IMR-90 (cell line): ENCODE data around the gene CCDC33. TPM values are rescaled to one million over a fixed set of nuclear protein-coding genes. Genes with fewer than 3 reads are reported as not detected.

ENCODE experiments used
- ATAC-seq: fragments of 200-7000 bp; cut with Tn5 transposase; 2 replicates; pipeline ENCODE4 v1.9.1; 2020; ENCODE audit warnings: low read depth, mild to moderate bottlenecking, moderate library complexity
- BruUV-seq: library from RNA; stranded (reverse); fragments of 400-500 nt; replicated peaks from 2 replicates; lab custom pipeline; 2021; lab: Mats Ljungman, UMichigan
- CTCF ChIA-PET: fragments of 300-600 bp; formaldehyde crosslinking; extraction: SDS; loops from one replicate; lab custom pipeline; 2021; ENCODE audit warnings: antibody characterized with exemption; lab: Yijun Ruan, JAX
- POLR2A ChIA-PET: fragments of 300-600 bp; sonication (Branson Sonifier 250); formaldehyde crosslinking; loops from one replicate; lab custom pipeline; 2022; ENCODE audit warnings: antibody characterized with exemption; ENCODE audit not compliant: unreplicated experiment; lab: Charles Lee
- DNase-seq: peaks from one replicate; pipeline ENCODE4 v3.0.0; 2013
- H2AFZ ChIP-seq: replicated peaks from 2 replicates; pipeline ENCODE3; 2013; ENCODE audit warnings: low read length, mild to moderate bottlenecking; ENCODE audit not compliant: poor library complexity
- H2AK5ac ChIP-seq: 2 replicates; pipeline ENCODE4 v1.6.1; 2013; ENCODE audit warnings: low read depth, low read length, inconsistent platforms
- H2AK9ac ChIP-seq: replicated peaks from 2 replicates; pipeline ENCODE3; 2013; ENCODE audit warnings: mild to moderate bottlenecking, low read depth, low read length, moderate library complexity; ENCODE audit not compliant: poor library complexity
- H2BK120ac ChIP-seq: 2 replicates; pipeline ENCODE4 v1.6.1; 2013; ENCODE audit warnings: low read depth, low read length, inconsistent platforms
- H2BK15ac ChIP-seq: 3 replicates; pipeline ENCODE4 v1.6.1; 2013; ENCODE audit warnings: low read depth, low read length, inconsistent platforms
- H2BK20ac ChIP-seq: 2 replicates; pipeline ENCODE4 v1.6.1; 2013; ENCODE audit warnings: low read depth, mild to moderate bottlenecking, inconsistent platforms, low read length, moderate library complexity
- H2BK5ac ChIP-seq: 2 replicates; pipeline ENCODE4 v1.6.1; 2013; ENCODE audit warnings: mild to moderate bottlenecking, low read depth, low read length, inconsistent platforms; ENCODE audit not compliant: poor library complexity, severe bottlenecking
- H3K14ac ChIP-seq: replicated peaks from 2 replicates; pipeline ENCODE4 v1.6.1; 2013; ENCODE audit warnings: low read depth, low read length, inconsistent platforms
- H3K18ac ChIP-seq: 2 replicates; pipeline ENCODE4 v1.6.1; 2013; ENCODE audit warnings: low read depth, low read length, control low read depth
- H3K23ac ChIP-seq: 2 replicates; pipeline ENCODE4 v1.6.1; 2013; ENCODE audit warnings: low read depth, low read length, inconsistent platforms
- H3K27ac ChIP-seq: 2 replicates; pipeline ENCODE4 v1.5.1; 2013; ENCODE audit warnings: mild to moderate bottlenecking, control low read depth, low read length; ENCODE audit not compliant: insufficient read depth
- H3K27me3 ChIP-seq: 2 replicates; pipeline ENCODE4 v1.6.1; 2013; ENCODE audit warnings: low read length; ENCODE audit not compliant: control insufficient read depth, insufficient read depth
- H3K36me3 ChIP-seq: 2 replicates; pipeline ENCODE4 v1.6.1; 2013; ENCODE audit warnings: low read length, mixed read lengths; ENCODE audit not compliant: control insufficient read depth, insufficient read depth
- H3K4ac ChIP-seq: 2 replicates; pipeline ENCODE4 v1.6.1; 2013; ENCODE audit warnings: low read depth, low read length, inconsistent platforms
- H3K4me1 ChIP-seq: 2 replicates; pipeline ENCODE4 v1.6.1; 2013; ENCODE audit warnings: low read length, mixed read lengths; ENCODE audit not compliant: control insufficient read depth, insufficient read depth
- H3K4me2 ChIP-seq: 2 replicates; pipeline ENCODE4 v1.6.1; 2013; ENCODE audit warnings: low read depth, mild to moderate bottlenecking, control low read depth, low read length, moderate library complexity
- H3K4me3 ChIP-seq: 2 replicates; pipeline ENCODE4 v1.5.1; 2013; ENCODE audit warnings: low read depth, mild to moderate bottlenecking, control low read depth, low read length, moderate library complexity; ENCODE audit not compliant: insufficient read depth
- H3K56ac ChIP-seq: 2 replicates; pipeline ENCODE4 v1.6.1; 2013; ENCODE audit warnings: low read length, inconsistent platforms; ENCODE audit not compliant: insufficient read depth; ENCODE audit errors: extremely low read depth
- H3K79me1 ChIP-seq, 2 experiments: 2 replicates each; pipeline ENCODE4 v1.6.1; 2013; ENCODE audit warnings: low read length in 2 of 2, inconsistent platforms in 1 of 2, low read depth in 1 of 2
- H3K9ac ChIP-seq: 2 replicates; pipeline ENCODE4 v1.6.1; 2013; ENCODE audit warnings: low read depth, low read length, control low read depth
- H3K9me1 ChIP-seq: 2 replicates; pipeline ENCODE4 v1.6.1; 2013; ENCODE audit warnings: low read length, inconsistent platforms; ENCODE audit not compliant: insufficient read depth
- H3K9me3 ChIP-seq: 2 replicates; pipeline ENCODE4 v1.6.1; 2013; ENCODE audit warnings: low read length; ENCODE audit not compliant: control insufficient read depth, insufficient read depth
- H4K20me1 ChIP-seq: 2 replicates; pipeline ENCODE4 v1.6.1; 2013; ENCODE audit warnings: low read length, inconsistent platforms; ENCODE audit not compliant: insufficient read depth
- H4K5ac ChIP-seq: 2 replicates; pipeline ENCODE4 v1.6.1; 2013; ENCODE audit warnings: mild to moderate bottlenecking, low read depth, low read length, control low read depth
- H4K8ac ChIP-seq, 2 experiments: 2 replicates each; pipeline ENCODE4 v1.6.1; 2013; ENCODE audit warnings: low read depth in 2 of 2, low read length in 2 of 2, control low read depth in 1 of 2, inconsistent platforms in 1 of 2
- H4K91ac ChIP-seq: 2 replicates; pipeline ENCODE4 v1.6.1; 2013; ENCODE audit warnings: low read depth, low read length, inconsistent platforms; ENCODE audit not compliant: insufficient read depth
- BHLHE40 ChIP-seq: fragments of 150-350 bp; IDR thresholded peaks from 2 replicates; pipeline ENCODE4 v1.6.1; 2016; ENCODE audit warnings: mild to moderate bottlenecking, low read depth, low read length
- CEBPB ChIP-seq: IDR thresholded peaks from 2 replicates; pipeline ENCODE4 v1.6.1; 2012; ENCODE audit warnings: low read depth, low read length, improper control_type of control experiment
- CHD1 ChIP-seq: IDR thresholded peaks from 2 replicates; pipeline ENCODE4 v1.6.1; 2012; ENCODE audit warnings: low read depth, low read length, improper control_type of control experiment
- ELK1 ChIP-seq: fragments of 150-350 bp; IDR thresholded peaks from 2 replicates; pipeline ENCODE4 v1.6.1; 2016; ENCODE audit warnings: low read depth, mild to moderate bottlenecking, low read length, moderate library complexity, borderline replicate concordance
- FOS ChIP-seq: fragments of 150-350 bp; IDR thresholded peaks from 2 replicates; pipeline ENCODE4 v1.6.1; 2016; ENCODE audit warnings: low read depth, low read length
- MAFK ChIP-seq: IDR thresholded peaks from 2 replicates; pipeline ENCODE4 v1.6.1; 2012; ENCODE audit warnings: low read depth, low read length, improper control_type of control experiment
- MAZ ChIP-seq: IDR thresholded peaks from 2 replicates; pipeline ENCODE4 v1.6.1; 2012; ENCODE audit warnings: low read depth, mild to moderate bottlenecking, low read length, improper control_type of control experiment, moderate library complexity, borderline replicate concordance
- MXI1 ChIP-seq: IDR thresholded peaks from 2 replicates; pipeline ENCODE4 v1.6.1; 2012; ENCODE audit warnings: low read depth, mild to moderate bottlenecking, low read length, moderate library complexity, borderline replicate concordance
- NFE2L2 ChIP-seq: fragments of 150-350 bp; IDR thresholded peaks from 2 replicates; pipeline ENCODE4 v1.6.1; 2016; ENCODE audit warnings: low read depth, mild to moderate bottlenecking, low read length
- POLR2A ChIP-seq: IDR thresholded peaks from 2 replicates; pipeline ENCODE4 v1.6.1; 2012; ENCODE audit warnings: mild to moderate bottlenecking, low read depth, low read length
- RAD21 ChIP-seq: IDR thresholded peaks from 2 replicates; pipeline ENCODE4 v1.6.1; 2012; ENCODE audit warnings: low read length, improper control_type of control experiment
- RCOR1 ChIP-seq: IDR thresholded peaks from 2 replicates; pipeline ENCODE4 v1.6.1; 2012; ENCODE audit warnings: mild to moderate bottlenecking, low read length, improper control_type of control experiment; ENCODE audit not compliant: insufficient replicate concordance
- RFX5 ChIP-seq: IDR thresholded peaks from 2 replicates; pipeline ENCODE4 v1.8.0; 2012; ENCODE audit warnings: low read depth, mild to moderate bottlenecking, low read length, moderate library complexity
- SMC3 ChIP-seq: fragments of 150-350 bp; IDR thresholded peaks from 2 replicates; pipeline ENCODE4 v1.6.1; 2016; ENCODE audit warnings: low read depth, mild to moderate bottlenecking, antibody characterized with exemption, low read length, moderate library complexity
- USF2 ChIP-seq: fragments of 150-350 bp; IDR thresholded peaks from 2 replicates; pipeline ENCODE4 v1.6.1; 2017; ENCODE audit warnings: mild to moderate bottlenecking, antibody characterized with exemption, low read length, low read depth
- WGBS, 2 experiments: methylation state at CpG; one replicate each; pipeline versions ENCODE4 v1.1.5 to v1.1.7; 2013; ENCODE audit warnings: missing lambda C conversion rate in 2 of 2; ENCODE audit not compliant: insufficient read length in 1 of 2; ENCODE audit errors: extremely low coverage in 2 of 2; 5-methylcytosine and 5-hydroxymethylcytosine counted together
- dilution Hi-C: fragments of 300-500 bp; cut with HindIII; formaldehyde crosslinking; loops from one replicate; pipeline ENCODE4 v1.14.3; 2018; ENCODE audit warnings: low sequenced_read_pairs; ENCODE audit not compliant: unreplicated experiment
- in situ Hi-C: fragments of 300-500 bp; cut with MboI; formaldehyde crosslinking; loops from 3 replicates; pipeline ENCODE4 v1.14.3; 2019; ENCODE audit warnings: low sequenced_read_pairs, inconsistent platforms, mixed read lengths
- intact Hi-C: fragments of 100-400 bp; cut with micrococcal nuclease; formaldehyde crosslinking; loops from 2 replicates; pipeline ENCODE4 v1.10.0; 2022
- polyA plus RNA-seq, 3 experiments: library from polyadenylated mRNA; depleted of rRNA; stranded (reverse); fragments of >200 nt; gene quantifications; 2 replicates each; pipeline ENCODE4 v1.2.3, GENCODE V29; 2012; ENCODE audit warnings: low replicate concordance in 1 of 3
- total RNA-seq: library from RNA; depleted of rRNA; stranded (reverse); fragments of >200 nt; gene quantifications from 2 replicates; pipeline ENCODE4 v1.2.3, GENCODE V29; 2012
- TF ChIP-seq, protein P1 (sequence below): conservative IDR thresholded peaks from 2 replicates; pipeline ENCODE4 v1.5.1; 2012; ENCODE audit warnings: mild to moderate bottlenecking, low read depth, low read length, improper control_type of control experiment

Gene CCDC33
- total and polyA plus RNA-seq, 2 of the 4 experiments (the other 2 are of a cell fraction): not detected

DNA sequence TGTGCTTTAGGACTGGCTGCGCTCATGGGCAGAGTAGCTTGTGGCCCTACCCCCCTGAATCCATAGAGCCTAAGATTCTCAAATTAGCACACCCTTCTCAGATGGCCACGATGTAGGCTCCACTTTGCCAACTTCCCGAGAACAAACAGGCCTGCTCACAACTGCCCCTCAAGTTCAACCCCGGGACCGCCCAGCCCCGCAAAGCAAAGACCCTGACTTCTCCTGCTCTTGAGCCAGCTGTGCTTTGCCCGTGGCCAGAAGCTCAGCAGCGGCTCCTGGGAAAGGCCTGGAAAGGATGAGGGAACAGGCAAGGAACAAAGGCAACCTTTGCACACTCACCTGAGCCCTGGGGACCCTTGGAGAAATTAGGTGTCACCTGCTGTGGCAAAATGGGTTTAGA lies 99.3 kb downstream of the CCDC33 start:
- intact Hi-C loops (no loop called here), in situ Hi-C loops (no loop called here), dilution Hi-C loops (no loop called here)
- no peak overlapping the region for H3K4me2 ChIP-seq
- CTCF ChIA-PET: no interaction called here
- no peak overlapping the region for H4K5ac ChIP-seq
- no peak overlapping the region for H3K14ac ChIP-seq
- peaks cover 16% of the 10 kb centered on the region; the same call in 1 of the 2 replicates for H3K9me1 ChIP-seq
- 93% methylated on average over 3 of the region's 8 CpGs; no CpG with 5 or more reads in 1 of the 2 experiments for WGBS, 2 experiments
- H4K8ac ChIP-seq: no peak overlapping the region
- BruUV-seq: no TSS peak
- DNase-seq (no peak), ATAC-seq (no peak)
- no peak overlapping the region for H4K91ac ChIP-seq
- no peak overlapping the region for H3K4me3 ChIP-seq
- H2BK20ac ChIP-seq: no peak overlapping the region
- no peak overlapping the region for H2BK120ac ChIP-seq
- H3K9ac ChIP-seq: no peak overlapping the region
- H2AK9ac ChIP-seq: no peak overlapping the region
- no peaks in the 10 kb centered on the region for H3K9me3 ChIP-seq
- no peak overlapping the region for H2BK5ac ChIP-seq
- no peak overlapping the region for H3K23ac ChIP-seq
- H3K79me1 ChIP-seq: no peaks in the 10 kb centered on the region
- no peak overlapping the region for H3K4ac ChIP-seq
- no peak overlapping the region for H2AK5ac ChIP-seq
- H3K27me3 ChIP-seq: peaks cover 32% of the 10 kb centered on the region
- TF ChIP-seq MXI1 (no peak), MAZ (no peak), SMC3 (no peak), CHD1 (no peak), ELK1 (no peak), RFX5 (no peak), MAFK (no peak), USF2 (no peak), BHLHE40 (no peak), RAD21 (no peak), CEBPB (no peak), POLR2A (no peak), FOS (no peak), RCOR1 (no peak), NFE2L2 (no peak)
- TF ChIP-seq, protein P1, sequence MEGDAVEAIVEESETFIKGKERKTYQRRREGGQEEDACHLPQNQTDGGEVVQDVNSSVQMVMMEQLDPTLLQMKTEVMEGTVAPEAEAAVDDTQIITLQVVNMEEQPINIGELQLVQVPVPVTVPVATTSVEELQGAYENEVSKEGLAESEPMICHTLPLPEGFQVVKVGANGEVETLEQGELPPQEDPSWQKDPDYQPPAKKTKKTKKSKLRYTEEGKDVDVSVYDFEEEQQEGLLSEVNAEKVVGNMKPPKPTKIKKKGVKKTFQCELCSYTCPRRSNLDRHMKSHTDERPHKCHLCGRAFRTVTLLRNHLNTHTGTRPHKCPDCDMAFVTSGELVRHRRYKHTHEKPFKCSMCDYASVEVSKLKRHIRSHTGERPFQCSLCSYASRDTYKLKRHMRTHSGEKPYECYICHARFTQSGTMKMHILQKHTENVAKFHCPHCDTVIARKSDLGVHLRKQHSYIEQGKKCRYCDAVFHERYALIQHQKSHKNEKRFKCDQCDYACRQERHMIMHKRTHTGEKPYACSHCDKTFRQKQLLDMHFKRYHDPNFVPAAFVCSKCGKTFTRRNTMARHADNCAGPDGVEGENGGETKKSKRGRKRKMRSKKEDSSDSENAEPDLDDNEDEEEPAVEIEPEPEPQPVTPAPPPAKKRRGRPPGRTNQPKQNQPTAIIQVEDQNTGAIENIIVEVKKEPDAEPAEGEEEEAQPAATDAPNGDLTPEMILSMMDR: no peak
- H3K4me1 ChIP-seq: peaks cover 2% of the 10 kb centered on the region; the same call in 1 of the 2 replicates
- no peak overlapping the region for H3K18ac ChIP-seq
- H3K56ac ChIP-seq: no peak overlapping the region
- H2BK15ac ChIP-seq: no peak overlapping the region
- no peak overlapping the region for H2AFZ ChIP-seq
- POLR2A ChIA-PET: no interaction called here
- no peaks in the 10 kb centered on the region for H4K20me1 ChIP-seq
- H3K27ac ChIP-seq: no peak overlapping the region
- no peaks in the 10 kb centered on the region for H3K36me3 ChIP-seq
